Loucy (cell line): Measurements from ENCODE around the gene FURIN.

Experiments
- H2AFZ ChIP-seq: fragments of 200-600 bp; sonication (generic); 2 replicates; pipeline ENCODE4 v1.6.0; 2016; ENCODE audit warnings: antibody characterized with exemption, mild to moderate bottlenecking, low read length, moderate library complexity
- H3F3A ChIP-seq: fragments of 200-600 bp; 2 replicates; pipeline ENCODE4 v1.6.0; 2016; ENCODE audit warnings: antibody characterized with exemption, low read depth, mild to moderate bottlenecking
- H3K27me3 ChIP-seq: fragments of 200-600 bp; sonication (generic); 2 replicates; pipeline ENCODE4 v1.6.1; 2014; ENCODE audit warnings: low read length, mild to moderate bottlenecking; ENCODE audit not compliant: insufficient read depth, poor library complexity, severe bottlenecking
- H3K36me3 ChIP-seq: fragments of 200-600 bp; sonication (generic); 2 replicates; pipeline ENCODE4 v1.6.1; 2016; ENCODE audit warnings: low read length; ENCODE audit not compliant: insufficient read depth
- H3K4me1 ChIP-seq: fragments of 200-600 bp; sonication (generic); 2 replicates; pipeline ENCODE4 v1.5.1; 2014; ENCODE audit warnings: low read length, mild to moderate bottlenecking; ENCODE audit not compliant: insufficient read depth, poor library complexity, severe bottlenecking
- H3K4me2 ChIP-seq: fragments of 200-600 bp; sonication (generic); 2 replicates; pipeline ENCODE4 v1.6.0; 2014; ENCODE audit warnings: antibody characterized with exemption, low read length, low read depth, mild to moderate bottlenecking; ENCODE audit not compliant: poor library complexity, severe bottlenecking
- H3K4me3 ChIP-seq: fragments of 200-600 bp; sonication (generic); 2 replicates; pipeline ENCODE4 v1.5.1; 2014; ENCODE audit warnings: low read length, mild to moderate bottlenecking, mixed read lengths; ENCODE audit not compliant: poor library complexity, severe bottlenecking
- H3K79me2 ChIP-seq: fragments of 200-600 bp; sonication (generic); 2 replicates; pipeline ENCODE4 v1.6.1; 2014; ENCODE audit warnings: low read length; ENCODE audit not compliant: insufficient read depth
- H3K9ac ChIP-seq: fragments of 200-600 bp; sonication (generic); 2 replicates; pipeline ENCODE4 v1.6.0; 2014; ENCODE audit warnings: mild to moderate bottlenecking, low read depth, low read length, moderate library complexity; ENCODE audit not compliant: poor library complexity, severe bottlenecking
- H3K9me2 ChIP-seq: fragments of 200-600 bp; sonication (generic); replicated peaks from 2 replicates; pipeline ENCODE4 v1.6.1; 2016; ENCODE audit warnings: low read depth, low read length, mixed read lengths
- H3K9me3 ChIP-seq: fragments of 200-600 bp; sonication (generic); 2 replicates; pipeline ENCODE4 v1.6.1; 2014; ENCODE audit warnings: mild to moderate bottlenecking, antibody characterized with exemption, low read length, low read depth; ENCODE audit not compliant: insufficient read depth
- H4K20me1 ChIP-seq: fragments of 200-600 bp; sonication (generic); 2 replicates; pipeline ENCODE4 v1.6.0; 2014; ENCODE audit warnings: antibody characterized with exemption, low read length, mild to moderate bottlenecking; ENCODE audit not compliant: insufficient read depth, poor library complexity, severe bottlenecking
- EZH2phosphoT487 ChIP-seq: fragments of 200-600 bp; IDR thresholded peaks from 2 replicates; pipeline ENCODE4 v1.6.1; 2018; ENCODE audit warnings: antibody characterized with exemption, mild to moderate bottlenecking, moderate library complexity, borderline replicate concordance
- TF ChIP-seq, protein P1 (sequence below): fragments of 200-600 bp; sonication (generic); conservative IDR thresholded peaks from 2 replicates; pipeline ENCODE4 v1.5.1; 2014; ENCODE audit warnings: mild to moderate bottlenecking, antibody characterized with exemption, low read length

The FURIN gene

DNA sequence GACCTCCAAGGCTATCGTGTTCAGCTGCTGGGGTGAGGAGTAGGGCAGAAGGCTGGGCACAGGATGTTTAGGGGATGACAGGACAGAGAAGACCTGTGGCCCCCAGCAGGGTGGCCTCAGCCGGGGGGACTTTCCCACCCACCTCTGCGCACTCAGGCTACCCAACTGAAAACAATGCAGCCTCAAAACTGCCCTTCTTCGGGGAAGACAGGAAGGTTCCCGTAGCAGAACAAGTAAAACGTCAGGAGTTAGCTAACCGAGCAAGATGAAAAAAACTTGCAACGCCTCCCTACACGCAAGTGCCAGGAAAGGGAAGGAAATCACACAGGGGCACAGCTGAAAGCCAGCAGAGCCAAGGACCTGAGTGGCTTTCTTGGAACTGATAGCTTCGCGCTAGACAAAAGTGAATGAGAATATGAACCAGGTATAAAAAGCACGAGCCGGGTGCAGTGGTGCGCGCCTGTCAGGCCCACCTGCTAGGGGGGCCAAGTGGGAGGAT is 38.4 kb upstream of the FURIN start:
- no peaks in the 10 kb centered on the region for H3K9me2 ChIP-seq
- no peaks in the 10 kb centered on the region for H3K9me3 ChIP-seq
- no peaks in the 10 kb centered on the region for H3K27me3 ChIP-seq
- no peaks in the 10 kb centered on the region for H3K4me1 ChIP-seq
- no peak overlapping the region for H3K4me3 ChIP-seq
- no peak overlapping the region for H2AFZ ChIP-seq
- H4K20me1 ChIP-seq = no peaks in the 10 kb centered on the region
- H3K9ac ChIP-seq = no peak overlapping the region
- H3K4me2 ChIP-seq = no peak overlapping the region
- H3K36me3 ChIP-seq = no peaks in the 10 kb centered on the region
- TF ChIP-seq EZH2phosphoT487 = no peak
- TF ChIP-seq, protein P1, sequence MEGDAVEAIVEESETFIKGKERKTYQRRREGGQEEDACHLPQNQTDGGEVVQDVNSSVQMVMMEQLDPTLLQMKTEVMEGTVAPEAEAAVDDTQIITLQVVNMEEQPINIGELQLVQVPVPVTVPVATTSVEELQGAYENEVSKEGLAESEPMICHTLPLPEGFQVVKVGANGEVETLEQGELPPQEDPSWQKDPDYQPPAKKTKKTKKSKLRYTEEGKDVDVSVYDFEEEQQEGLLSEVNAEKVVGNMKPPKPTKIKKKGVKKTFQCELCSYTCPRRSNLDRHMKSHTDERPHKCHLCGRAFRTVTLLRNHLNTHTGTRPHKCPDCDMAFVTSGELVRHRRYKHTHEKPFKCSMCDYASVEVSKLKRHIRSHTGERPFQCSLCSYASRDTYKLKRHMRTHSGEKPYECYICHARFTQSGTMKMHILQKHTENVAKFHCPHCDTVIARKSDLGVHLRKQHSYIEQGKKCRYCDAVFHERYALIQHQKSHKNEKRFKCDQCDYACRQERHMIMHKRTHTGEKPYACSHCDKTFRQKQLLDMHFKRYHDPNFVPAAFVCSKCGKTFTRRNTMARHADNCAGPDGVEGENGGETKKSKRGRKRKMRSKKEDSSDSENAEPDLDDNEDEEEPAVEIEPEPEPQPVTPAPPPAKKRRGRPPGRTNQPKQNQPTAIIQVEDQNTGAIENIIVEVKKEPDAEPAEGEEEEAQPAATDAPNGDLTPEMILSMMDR = no peak
- no peaks in the 10 kb centered on the region for H3K79me2 ChIP-seq
- H3F3A ChIP-seq = no peaks in the 10 kb centered on the region

DNA sequence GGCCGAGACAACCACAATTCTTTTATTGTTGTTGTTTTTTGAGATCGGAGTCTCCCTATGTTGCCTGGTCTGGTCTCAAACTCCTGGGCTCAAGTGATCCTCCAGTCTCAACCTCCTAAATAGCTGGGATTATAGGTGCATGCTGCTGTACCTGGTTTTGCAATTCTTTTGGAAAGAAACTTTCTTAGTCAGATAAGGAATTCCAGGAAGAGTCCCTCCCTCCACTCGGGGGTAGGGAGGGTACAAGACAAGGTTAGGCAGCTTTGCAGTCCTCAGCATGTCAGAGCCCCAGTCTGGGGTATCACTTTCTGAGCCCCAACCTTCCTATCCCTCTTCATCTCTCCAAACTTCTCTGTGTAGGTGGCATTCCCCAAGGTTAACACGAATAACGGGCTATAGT is 33.8 kb upstream of the FURIN start:
- Histone ChIP-seq H3K4me3 (no peak overlapping the region), H3K9ac (no peak overlapping the region), H3K4me1 (peaks cover 7% of the 10 kb centered on the region)

DNA sequence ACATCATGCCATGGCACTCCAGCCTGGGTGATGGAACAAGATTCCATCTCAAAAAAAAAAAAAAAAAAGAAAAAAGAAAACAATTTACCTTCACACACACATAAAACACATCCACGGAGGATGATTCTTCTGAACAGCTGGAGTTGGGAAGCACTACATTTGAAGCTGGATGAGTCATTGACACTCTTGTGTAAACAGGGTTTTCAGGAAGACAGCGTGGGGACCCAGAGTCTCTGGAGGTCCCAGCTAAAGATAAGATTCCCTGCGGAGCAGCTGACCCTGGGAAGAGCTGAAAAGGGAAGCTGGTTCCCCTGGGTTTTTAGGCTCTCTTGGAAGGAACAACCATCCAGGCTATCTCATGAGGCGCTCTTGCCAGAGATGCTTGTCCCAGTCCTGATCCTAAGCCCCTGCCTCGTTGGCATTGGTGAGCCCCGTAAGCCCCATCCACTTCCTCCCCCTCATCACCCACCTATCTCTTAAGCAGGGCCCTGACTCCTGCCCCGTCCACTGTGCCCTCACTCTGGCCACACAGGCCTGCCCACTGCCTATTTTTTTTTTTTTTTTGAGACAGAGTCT is 32.0 kb upstream of the FURIN start:
- H3K79me2 ChIP-seq = no peaks in the 10 kb centered on the region
- H3K36me3 ChIP-seq = no peaks in the 10 kb centered on the region
- no peak overlapping the region for H3K4me2 ChIP-seq
- no peaks in the 10 kb centered on the region for H3K27me3 ChIP-seq
- H3F3A ChIP-seq = no peaks in the 10 kb centered on the region
- H3K9me2 ChIP-seq = no peaks in the 10 kb centered on the region
- TF ChIP-seq, protein P1 = no peak
- TF ChIP-seq EZH2phosphoT487 = no peak
- H3K4me1 ChIP-seq = peaks cover 7% of the 10 kb centered on the region
- H3K9ac ChIP-seq = no peak overlapping the region
- no peak overlapping the region for H2AFZ ChIP-seq
- no peak overlapping the region for H3K4me3 ChIP-seq
- H4K20me1 ChIP-seq = no peaks in the 10 kb centered on the region
- no peaks in the 10 kb centered on the region for H3K9me3 ChIP-seq

More for the DNA sequence above, 33.8 kb upstream of the FURIN start:
- no peaks in the 10 kb centered on the region for H3K36me3 ChIP-seq
- no peak overlapping the region for H3K4me2 ChIP-seq
- H3K9me3 ChIP-seq = no peaks in the 10 kb centered on the region
- H2AFZ ChIP-seq = no peak overlapping the region
- H3K79me2 ChIP-seq = no peaks in the 10 kb centered on the region
- TF ChIP-seq, protein P1 = no peak
- no peak for TF ChIP-seq EZH2phosphoT487
- H3K27me3 ChIP-seq = no peaks in the 10 kb centered on the region
- H3K9me2 ChIP-seq = no peaks in the 10 kb centered on the region
- no peaks in the 10 kb centered on the region for H4K20me1 ChIP-seq
- no peaks in the 10 kb centered on the region for H3F3A ChIP-seq
